H1 (cell line): ENCODE data around the gene MYO7B. TPM values are rescaled to one million over a fixed set of nuclear protein-coding genes. Genes with fewer than 3 reads are reported as not detected.

Source experiments
- CTCF ChIA-PET: fragments of 300-600 bp; sonication (Branson Sonifier 250); formaldehyde crosslinking; loops from one replicate; lab custom pipeline; 2021; ENCODE audit not compliant: partially characterized antibody; lab: Charles Lee
- POLR2A ChIA-PET: fragments of 300-600 bp; sonication (Branson Sonifier 250); formaldehyde crosslinking; loops from one replicate; lab custom pipeline; 2021; ENCODE audit warnings: inconsistent platforms; ENCODE audit not compliant: partially characterized antibody; lab: Charles Lee
- DNase-seq, 2 experiments: peaks; one replicate each; pipeline versions ENCODE4 v3.0.0 to v3.0.0-alpha.2; 2010 to 2022; ENCODE audit warnings: low spot score in 2 of 2, low read depth in 1 of 2, mixed read lengths in 1 of 2
- FAIRE-seq: peaks from 2 replicates; lab custom pipeline; 2011; peaks lifted over from hg19 to GRCh38; lab: Jason Lieb, UNC
- H2AFZ ChIP-seq: 2 replicates; pipeline ENCODE4 v1.8.1; 2012; ENCODE audit warnings: low read length, inconsistent platforms
- H2AK5ac ChIP-seq: 2 replicates; pipeline ENCODE4 v1.6.1; 2013; ENCODE audit warnings: low read depth, low read length
- H2BK120ac ChIP-seq: replicated peaks from 2 replicates; pipeline ENCODE3; 2013; ENCODE audit warnings: low read depth, low read length, inconsistent platforms
- H2BK12ac ChIP-seq: 2 replicates; pipeline ENCODE4 v1.6.1; 2013; ENCODE audit warnings: low read depth, low read length
- H2BK15ac ChIP-seq: 2 replicates; pipeline ENCODE4 v1.6.1; 2013; ENCODE audit warnings: low read length
- H2BK20ac ChIP-seq: 2 replicates; pipeline ENCODE4 v1.6.1; 2013; ENCODE audit warnings: low read length
- H2BK5ac ChIP-seq: 2 replicates; pipeline ENCODE4 v1.6.1; 2013; ENCODE audit warnings: low read depth, low read length
- H3K14ac ChIP-seq: 2 replicates; pipeline ENCODE4 v1.6.1; 2013; ENCODE audit warnings: inconsistent platforms; ENCODE audit not compliant: insufficient read length
- H3K18ac ChIP-seq: 2 replicates; pipeline ENCODE4 v1.6.1; 2013; ENCODE audit warnings: low read length; ENCODE audit errors: extremely low read depth
- H3K23ac ChIP-seq: 2 replicates; pipeline ENCODE4 v1.6.1; 2013; ENCODE audit warnings: inconsistent platforms; ENCODE audit not compliant: insufficient read length
- H3K23me2 ChIP-seq: 2 replicates; pipeline ENCODE4 v1.6.1; 2013; ENCODE audit warnings: low read depth, low read length
- H3K27ac ChIP-seq: 2 replicates; pipeline ENCODE4 v1.6.1; 2011; ENCODE audit warnings: low read depth, low read length, inconsistent platforms
- H3K27me3 ChIP-seq, 4 experiments: replicated peaks in 1 of 4; 1 replicate in 1 of 4; 2 replicates in 3 of 4; pipeline versions ENCODE4 v1.6.1 to v1.8.1; 2011 to 2013; ENCODE audit warnings: low read length in 3 of 4, mild to moderate bottlenecking in 3 of 4, inconsistent platforms in 2 of 4, mixed read lengths in 2 of 4, moderate library complexity in 1 of 4; ENCODE audit not compliant: control insufficient read depth in 3 of 4, insufficient read depth in 3 of 4; ENCODE audit errors: extremely low read depth in 1 of 4
- H3K36me3 ChIP-seq, 4 experiments: 2 replicates each; pipeline versions ENCODE4 v1.6.1 to v1.8.1; 2011 to 2013; ENCODE audit warnings: mild to moderate bottlenecking in 4 of 4, low read length in 3 of 4, moderate library complexity in 2 of 4, control low read depth in 1 of 4, inconsistent platforms in 1 of 4; ENCODE audit not compliant: insufficient read depth in 4 of 4, control insufficient read depth in 2 of 4
- H3K4ac ChIP-seq: replicated peaks from 2 replicates; pipeline ENCODE3; 2013; ENCODE audit warnings: low read length, low read depth, mixed read lengths, inconsistent platforms; ENCODE audit not compliant: insufficient read length
- H3K4me1 ChIP-seq, 4 experiments: replicated peaks in 1 of 4; 1 replicate in 1 of 4; 2 replicates in 3 of 4; pipeline versions ENCODE4 v1.6.1 to v1.8.1; 2011 to 2013; ENCODE audit warnings: low read length in 3 of 4, inconsistent platforms in 2 of 4, mixed read lengths in 1 of 4; ENCODE audit not compliant: insufficient read depth in 4 of 4, control insufficient read depth in 3 of 4
- H3K4me2 ChIP-seq, 2 experiments: 2 replicates each; pipeline versions ENCODE4 v1.6.1 to v1.8.1; 2011 to 2013; ENCODE audit warnings: low read depth in 2 of 2, low read length in 2 of 2, control low read depth in 1 of 2, inconsistent platforms in 1 of 2, mild to moderate bottlenecking in 1 of 2; ENCODE audit not compliant: insufficient read depth in 1 of 2
- H3K4me3 ChIP-seq, 4 experiments: fragments of 200-600, 300-600 bp in 1 of 4; sonication (generic), shearing (Covaris generic), sonication (Bioruptor Twin) in 1 of 4; 2 replicates each; pipeline versions ENCODE4 v1.5.1 to v1.8.1; 2011 to 2016; ENCODE audit warnings: low read length in 4 of 4, low read depth in 3 of 4, control low read depth in 2 of 4, inconsistent platforms in 2 of 4, mild to moderate bottlenecking in 2 of 4, mixed read lengths in 1 of 4, moderate library complexity in 1 of 4; ENCODE audit not compliant: insufficient read depth in 2 of 4; ENCODE audit errors: extremely low read depth in 1 of 4
- H3K56ac ChIP-seq: replicated peaks from 2 replicates; pipeline ENCODE3; 2013; ENCODE audit warnings: low read depth, mild to moderate bottlenecking, mixed read lengths, low read length, inconsistent platforms; ENCODE audit not compliant: insufficient read length
- H3K79me1 ChIP-seq: 2 replicates; pipeline ENCODE4 v1.6.1; 2013; ENCODE audit warnings: low read depth, low read length, control low read depth
- H3K79me2 ChIP-seq, 2 experiments: 2 replicates each; pipeline versions ENCODE4 v1.6.1 to v1.8.1; 2012 to 2013; ENCODE audit warnings: low read length in 2 of 2, mild to moderate bottlenecking in 2 of 2, inconsistent platforms in 1 of 2; ENCODE audit not compliant: insufficient read depth in 2 of 2, control insufficient read depth in 1 of 2
- H3K9ac ChIP-seq, 4 experiments: replicated peaks in 1 of 4; 1 replicate in 1 of 4; 2 replicates in 3 of 4; pipeline versions ENCODE4 v1.6.1 to v1.8.1; 2011 to 2013; ENCODE audit warnings: low read depth in 3 of 4, low read length in 3 of 4, control low read depth in 2 of 4, mild to moderate bottlenecking in 2 of 4, moderate library complexity in 2 of 4, inconsistent platforms in 1 of 4; ENCODE audit errors: extremely low read depth in 1 of 4
- H3K9me3 ChIP-seq, 2 experiments: 2 replicates each; pipeline versions ENCODE4 v1.6.1 to v1.8.1; 2012 to 2013; ENCODE audit warnings: mild to moderate bottlenecking in 2 of 2, moderate library complexity in 2 of 2, control low read depth in 1 of 2, inconsistent platforms in 1 of 2, low read depth in 1 of 2, low read length in 1 of 2, mixed read lengths in 1 of 2; ENCODE audit not compliant: insufficient read depth in 2 of 2
- H4K20me1 ChIP-seq, 2 experiments: replicated peaks in 1 of 2; 2 replicates each; pipeline versions ENCODE3 to v1.8.1; 2011 to 2013; ENCODE audit warnings: inconsistent platforms in 2 of 2, low read length in 2 of 2, mild to moderate bottlenecking in 1 of 2; ENCODE audit not compliant: insufficient read depth in 2 of 2, control insufficient read depth in 1 of 2
- H4K5ac ChIP-seq: 2 replicates; pipeline ENCODE4 v1.6.1; 2013; ENCODE audit warnings: low read length, low read depth, mixed read lengths, inconsistent platforms; ENCODE audit not compliant: insufficient read length
- H4K8ac ChIP-seq: 2 replicates; pipeline ENCODE4 v1.8.0; 2013; ENCODE audit warnings: mild to moderate bottlenecking, moderate library complexity, low read length, inconsistent platforms; ENCODE audit not compliant: insufficient read depth; ENCODE audit errors: extremely low read depth
- H4K91ac ChIP-seq: replicated peaks from 2 replicates; pipeline ENCODE3; 2013; ENCODE audit warnings: low read length, mixed read lengths, inconsistent platforms; ENCODE audit not compliant: insufficient read length
- ASH2L ChIP-seq: fragments of 200-600, 300-600 bp; sonication (generic); IDR thresholded peaks from one replicate; pipeline ENCODE4 v1.7.1; 2017; ENCODE audit warnings: low read length
- BCL11A ChIP-seq, 2 experiments: IDR thresholded peaks; one replicate each; pipeline ENCODE4 v1.6.1; 2011; ENCODE audit warnings: low read depth in 2 of 2, low read length in 2 of 2, mild to moderate bottlenecking in 2 of 2
- JUN ChIP-seq: IDR thresholded peaks from 2 replicates; pipeline ENCODE4 v1.6.1; 2011; ENCODE audit warnings: low read depth, mild to moderate bottlenecking, improper control_type of control experiment, low read length
- NANOG ChIP-seq: IDR thresholded peaks from 2 replicates; pipeline ENCODE4 v1.6.1; 2011; ENCODE audit warnings: low read length, low read depth, mild to moderate bottlenecking, inconsistent platforms; ENCODE audit not compliant: insufficient read depth, poor library complexity, severe bottlenecking
- PHF8 ChIP-seq: fragments of 200-600 bp; sonication (generic); conservative IDR thresholded peaks from 2 replicates; pipeline ENCODE4 v1.7.1; 2012; ENCODE audit warnings: low read depth, mild to moderate bottlenecking, inconsistent platforms, low read length, moderate library complexity
- RAD21 ChIP-seq, 2 experiments: IDR thresholded peaks in 1 of 2; conservative IDR thresholded peaks in 1 of 2; 2 replicates each; pipeline ENCODE4 v1.6.1; 2011; ENCODE audit warnings: low read depth in 2 of 2, low read length in 2 of 2, improper control_type of control experiment in 1 of 2, inconsistent platforms in 1 of 2, mild to moderate bottlenecking in 1 of 2, moderate library complexity in 1 of 2
- SP1 ChIP-seq: IDR thresholded peaks from 2 replicates; pipeline ENCODE4 v1.6.1; 2011; ENCODE audit warnings: low read depth, low read length
- SUZ12 ChIP-seq: fragments of 200-600 bp; sonication (generic); IDR thresholded peaks from 2 replicates; pipeline ENCODE4 v1.6.1; 2012; ENCODE audit warnings: mild to moderate bottlenecking, inconsistent platforms, low read length, moderate library complexity, mixed read lengths
- WGBS, 2 experiments: shearing (Covaris generic) in 1 of 2; methylation state at CpG; one replicate each; pipeline versions ENCODE4 v1.1.6 to v1.1.7; 2013 to 2015; ENCODE audit warnings: low lambda C conversion rate in 2 of 2, mixed read lengths in 2 of 2, inconsistent platforms in 1 of 2, low coverage in 1 of 2, missing lambda C conversion rate in 1 of 2; ENCODE audit not compliant: insufficient replicate concordance in 2 of 2, insufficient coverage in 1 of 2, insufficient read length in 1 of 2; ENCODE audit errors: extremely low coverage in 1 of 2, missing lambda C conversion rate in 1 of 2; 5-methylcytosine and 5-hydroxymethylcytosine counted together
- polyA plus RNA-seq, 7 experiments: library from polyadenylated mRNA; depleted of rRNA in 3 of 7; stranded (reverse) in 5 of 7; unstranded in 2 of 7; fragments of >200 nt in 5 of 7; fragments of 200-250 nt in 2 of 7; gene quantifications; 1 replicate in 5 of 7; 2 replicates in 1 of 7; 4 replicates in 1 of 7; pipeline versions ENCODE4 v1.2.1 to v1.2.3, GENCODE V29; 2011 to 2013; ENCODE audit warnings: missing spikeins in 2 of 7, mixed read lengths in 2 of 7
- total RNA-seq: library from RNA; stranded (reverse); fragmentation: NEBNext Ultra II Directional; extraction: Animal tissue kit (Norgen Biotek cat#: 25700); gene quantifications from 2 replicates; pipeline ENCODE4 v1.2.1, GENCODE V29; 2021

Gene MYO7B
- total and polyA plus RNA-seq, 2 of the 8 experiments (the other 6 are each of a cell fraction or from before 2014, with no cell fraction given): not detected

GRCh38 chr2:127612111-127612822 lies 76.8 kb downstream of the MYO7B start:
- no peak overlapping the region for H3K4ac ChIP-seq
- H4K5ac ChIP-seq: no peak overlapping the region
- no peak overlapping the region for H3K4me3 ChIP-seq
- no peaks in the 10 kb centered on the region for H3K23me2 ChIP-seq
- H3K23ac ChIP-seq: no peak overlapping the region
- no peak overlapping the region for H4K91ac ChIP-seq
- 92% methylated on average over 13 of the region's 13 CpGs; no CpG with 5 or more reads in 1 of the 2 experiments for WGBS, 2 experiments
- no peak overlapping the region for H2AK5ac ChIP-seq
- no peak overlapping the region for H3K4me2 ChIP-seq
- H3K9me3 ChIP-seq: no peaks in the 10 kb centered on the region; a peak in 2 of 4 replicates
- no peak overlapping the region for H2BK15ac ChIP-seq
- no peaks in the 10 kb centered on the region for H4K20me1 ChIP-seq
- no peak overlapping the region for H3K27ac ChIP-seq
- H3K56ac ChIP-seq: no peak overlapping the region
- H2AFZ ChIP-seq: no peak overlapping the region
- H2BK12ac ChIP-seq: no peak overlapping the region
- no peak for FAIRE-seq
- H3K79me1 ChIP-seq: no peaks in the 10 kb centered on the region
- H3K4me1 ChIP-seq: no peaks in the 10 kb centered on the region; a peak in 1 of 7 replicates
- H3K9ac ChIP-seq: no peak overlapping the region
- H3K36me3 ChIP-seq: no peaks in the 10 kb centered on the region
- H4K8ac ChIP-seq: peak overlapping the region; percentile 80; the same call in 1 of the 2 replicates
- no peak overlapping the region for H2BK120ac ChIP-seq
- TF ChIP-seq RAD21 (IDR thresholded peaks at IDR 0.05 in 1 of 2, conservative IDR thresholded peaks at IDR 0.05 in 1 of 2; ENCODE audit: low read depth in 2 of 2, low read length in 2 of 2) (no peak), SP1 (no peak), ASH2L (no peak), NANOG (no peak), BCL11A (IDR thresholded peaks at IDR 0.05; ENCODE audit: low read depth in 2 of 2, low read length in 2 of 2) (no peak), SUZ12 (no peak), PHF8 (no peak), JUN (no peak)
- TF ChIP-seq, all 59 proteins: peak for 0
- Histone ChIP-seq H3K79me2 (no peaks in the 10 kb centered on the region), H3K27me3 (no peaks in the 10 kb centered on the region), H2BK20ac (no peak overlapping the region), H3K18ac (no peak overlapping the region), H3K14ac (no peak overlapping the region), H2BK5ac (no peak overlapping the region)
- POLR2A ChIA-PET: no interaction called here
- CTCF ChIA-PET: interaction anchor here (0.8 to 1.4 kb wide), 6 partner anchors 9 to 85 kb away, joined by 3 to 6 read pairs (median 4); no protein-coding TSS in a partner anchor
- DNase-seq: no peak
